ENCODE measurements around the gene MT1HL1. TPM values are rescaled to one million over a fixed set of nuclear protein-coding genes. Genes with fewer than 3 reads are reported as not detected.

MT1HL1 gene
- total and polyA plus RNA-seq, 2 of the 4 experiments (the other 2 are of a cell fraction) = not detected

DNA sequence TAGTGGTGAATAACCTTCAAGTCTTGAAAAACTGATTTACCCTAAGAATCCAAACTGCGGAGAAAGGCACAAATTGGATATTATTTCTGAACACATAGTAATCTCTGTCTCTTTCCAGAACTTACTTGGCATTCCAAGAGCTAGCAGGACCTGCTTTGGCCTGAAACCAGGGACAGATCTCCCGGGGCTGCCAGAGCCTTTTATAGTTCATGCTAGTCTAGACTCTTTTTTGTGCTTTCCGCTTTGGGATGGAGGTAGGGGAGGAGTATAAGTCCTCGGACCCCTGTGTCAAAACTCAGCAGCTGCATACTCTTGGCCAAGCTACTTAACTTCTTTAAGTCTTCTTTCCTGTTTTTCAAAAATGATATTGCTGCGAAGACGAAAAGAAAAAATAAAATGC is 34.0 kb upstream of the MT1HL1 start:
- Histone ChIP-seq H3K56ac (ENCODE audit: extremely low read depth, insufficient read depth, low read length) (no peak overlapping the region), H3K18ac (ENCODE audit: low read depth, low read length) (no peak overlapping the region), H3K27me3 (ENCODE audit: control insufficient read depth, insufficient read depth, low read length) (peaks cover 3% of the 10 kb centered on the region; the same call in 1 of the 2 replicates), H2AFZ (replicated peaks; ENCODE audit: low read length, poor library complexity) (no peak overlapping the region), H3K9me3 (ENCODE audit: control insufficient read depth, insufficient read depth, low read length) (peaks cover 5% of the 10 kb centered on the region), H3K14ac (replicated peaks; ENCODE audit: low read depth, low read length) (no peak overlapping the region), H3K4me2 (ENCODE audit: low read depth, low read length) (no peak overlapping the region), H4K20me1 (ENCODE audit: insufficient read depth, low read length) (no peaks in the 10 kb centered on the region), H3K4ac (ENCODE audit: low read depth, low read length) (no peak overlapping the region), H3K36me3 (ENCODE audit: control insufficient read depth, insufficient read depth, low read length) (no peaks in the 10 kb centered on the region), H2BK120ac (ENCODE audit: low read depth, low read length) (no peak overlapping the region), H4K8ac (ENCODE audit: low read depth in 2 of 2, low read length in 2 of 2) (no peak overlapping the region), H2BK15ac (ENCODE audit: low read depth, low read length) (no peak overlapping the region), H2BK5ac (ENCODE audit: low read depth, low read length, poor library complexity, severe bottlenecking) (no peak overlapping the region), H2BK20ac (ENCODE audit: low read depth, low read length) (no peak overlapping the region), H3K23ac (ENCODE audit: low read depth, low read length) (no peak overlapping the region), H2AK9ac (replicated peaks; ENCODE audit: low read depth, low read length, poor library complexity) (no peak overlapping the region), H3K9me1 (ENCODE audit: insufficient read depth, low read length) (no peaks in the 10 kb centered on the region), H3K9ac (ENCODE audit: low read depth, low read length) (no peak overlapping the region), H2AK5ac (ENCODE audit: low read depth, low read length) (no peak overlapping the region), H3K79me1 (ENCODE audit: low read depth in 1 of 2, low read length in 2 of 2) (no peaks in the 10 kb centered on the region), H3K27ac (ENCODE audit: insufficient read depth, low read length) (no peak overlapping the region), H4K5ac (ENCODE audit: low read depth, low read length) (no peak overlapping the region), H3K4me1 (ENCODE audit: control insufficient read depth, insufficient read depth, low read length) (no peaks in the 10 kb centered on the region), H4K91ac (ENCODE audit: insufficient read depth, low read depth, low read length) (no peak overlapping the region), H3K4me3 (ENCODE audit: insufficient read depth, low read depth, low read length) (no peak overlapping the region)
- in situ Hi-C loops (cut with MboI; ENCODE audit: low sequenced_read_pairs) = no loop called here
- ChIA-PET POLR2A (ENCODE audit: unreplicated experiment) (no interaction called here), CTCF (no interaction called here)
- no TSS peak for BruUV-seq (replicated peaks)
- TF ChIP-seq, protein P1, sequence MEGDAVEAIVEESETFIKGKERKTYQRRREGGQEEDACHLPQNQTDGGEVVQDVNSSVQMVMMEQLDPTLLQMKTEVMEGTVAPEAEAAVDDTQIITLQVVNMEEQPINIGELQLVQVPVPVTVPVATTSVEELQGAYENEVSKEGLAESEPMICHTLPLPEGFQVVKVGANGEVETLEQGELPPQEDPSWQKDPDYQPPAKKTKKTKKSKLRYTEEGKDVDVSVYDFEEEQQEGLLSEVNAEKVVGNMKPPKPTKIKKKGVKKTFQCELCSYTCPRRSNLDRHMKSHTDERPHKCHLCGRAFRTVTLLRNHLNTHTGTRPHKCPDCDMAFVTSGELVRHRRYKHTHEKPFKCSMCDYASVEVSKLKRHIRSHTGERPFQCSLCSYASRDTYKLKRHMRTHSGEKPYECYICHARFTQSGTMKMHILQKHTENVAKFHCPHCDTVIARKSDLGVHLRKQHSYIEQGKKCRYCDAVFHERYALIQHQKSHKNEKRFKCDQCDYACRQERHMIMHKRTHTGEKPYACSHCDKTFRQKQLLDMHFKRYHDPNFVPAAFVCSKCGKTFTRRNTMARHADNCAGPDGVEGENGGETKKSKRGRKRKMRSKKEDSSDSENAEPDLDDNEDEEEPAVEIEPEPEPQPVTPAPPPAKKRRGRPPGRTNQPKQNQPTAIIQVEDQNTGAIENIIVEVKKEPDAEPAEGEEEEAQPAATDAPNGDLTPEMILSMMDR (conservative IDR thresholded peaks at IDR 0.05; ENCODE audit: low read depth, low read length) = no peak
- TF ChIP-seq ELK1 (IDR thresholded peaks at IDR 0.05; ENCODE audit: borderline replicate concordance, low read depth, low read length) (no peak), BHLHE40 (IDR thresholded peaks at IDR 0.05; ENCODE audit: low read depth, low read length) (no peak), FOS (IDR thresholded peaks at IDR 0.05; ENCODE audit: low read depth, low read length) (no peak), CEBPB (IDR thresholded peaks at IDR 0.05; ENCODE audit: low read depth, low read length) (no peak), MAFK (IDR thresholded peaks at IDR 0.05; ENCODE audit: low read depth, low read length) (no peak), RFX5 (IDR thresholded peaks at IDR 0.05; ENCODE audit: low read depth, low read length) (no peak), RAD21 (IDR thresholded peaks at IDR 0.05; ENCODE audit: low read length) (no peak), RCOR1 (IDR thresholded peaks at IDR 0.05; ENCODE audit: insufficient replicate concordance, low read length) (no peak), NFE2L2 (IDR thresholded peaks at IDR 0.05; ENCODE audit: low read depth, low read length) (no peak), MXI1 (IDR thresholded peaks at IDR 0.05; ENCODE audit: borderline replicate concordance, low read depth, low read length) (no peak), CHD1 (IDR thresholded peaks at IDR 0.05; ENCODE audit: low read depth, low read length) (no peak)
- dilution Hi-C loops (cut with HindIII; ENCODE audit: low sequenced_read_pairs, unreplicated experiment) = no loop called here
- ATAC-seq (ENCODE audit: low read depth) = no peak
- no CpG with 5 or more reads among the region's 6 CpGs for WGBS, 2 experiments (ENCODE audit: extremely low coverage in 2 of 2, insufficient read length in 1 of 2)
- intact Hi-C loops (cut with micrococcal nuclease) = no loop called here
- DNase-seq = no peak

Data from IMR-90 (cell line).